Stimulated activated CD4-positive, alpha-beta T cell treated with anti-CD3 and anti-CD28 coated beads, Interleukin-4, amount 100 ng/mL, for 24 hours (primary cell): Measurements from ENCODE around the gene FANK1.
"Not testable (repeated sequence)": the region's sequence is repeated elsewhere in the genome, so short reads cannot be mapped to it uniquely, and the experiment has no call there.

Experiments used
- DNase-seq: peaks from one replicate; pipeline ENCODE4 v3.0.0-alpha.2; 2020

The FANK1 gene, protein sequence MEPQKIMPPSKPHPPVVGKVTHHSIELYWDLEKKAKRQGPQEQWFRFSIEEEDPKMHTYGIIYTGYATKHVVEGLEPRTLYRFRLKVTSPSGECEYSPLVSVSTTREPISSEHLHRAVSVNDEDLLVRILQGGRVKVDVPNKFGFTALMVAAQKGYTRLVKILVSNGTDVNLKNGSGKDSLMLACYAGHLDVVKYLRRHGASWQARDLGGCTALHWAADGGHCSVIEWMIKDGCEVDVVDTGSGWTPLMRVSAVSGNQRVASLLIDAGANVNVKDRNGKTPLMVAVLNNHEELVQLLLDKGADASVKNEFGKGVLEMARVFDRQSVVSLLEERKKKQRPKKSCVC

DNA sequence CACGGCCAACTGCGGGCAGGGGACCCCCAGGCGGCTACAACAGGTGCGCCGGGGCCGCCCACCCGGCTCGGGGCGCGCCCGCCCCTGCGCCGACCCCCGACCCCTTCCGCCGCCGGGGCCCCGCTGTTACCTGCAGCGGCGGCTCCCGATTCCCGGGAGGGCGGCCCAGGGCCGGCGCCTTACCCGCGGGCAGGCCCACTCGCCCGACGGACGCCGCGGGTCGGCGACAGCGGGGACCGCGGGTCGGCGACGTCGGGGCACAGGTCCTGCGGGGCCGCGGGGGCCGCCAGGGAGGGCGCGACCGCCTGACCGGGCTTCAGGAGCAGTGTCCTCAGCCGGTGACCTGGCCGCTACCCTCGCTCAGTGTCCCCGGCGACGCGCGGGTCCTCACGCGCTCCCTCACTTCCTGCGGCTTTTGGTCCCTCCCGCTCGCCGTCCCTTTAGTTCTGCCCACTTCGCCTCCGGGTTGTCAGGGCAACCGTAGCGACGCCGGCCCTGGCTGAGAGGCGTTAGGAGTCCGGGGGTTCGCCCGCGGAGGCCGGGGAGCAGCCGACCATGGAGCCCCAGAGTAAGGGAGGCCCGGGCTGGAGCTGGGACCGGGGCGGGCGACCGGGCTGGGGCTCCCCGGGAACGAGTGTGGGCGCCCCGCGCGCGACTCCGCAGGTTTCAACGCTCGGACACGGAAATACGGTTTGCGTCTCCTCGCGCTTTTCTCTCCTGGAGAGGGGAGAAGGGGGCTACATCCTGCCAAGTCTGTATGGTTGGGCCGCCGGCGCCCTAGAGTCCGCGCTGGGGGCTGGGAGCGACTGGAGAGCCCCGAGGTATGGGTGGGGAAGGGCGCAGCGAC is at the start of gene FANK1:
TSS of gene FANK1 (plus strand) at position 477 of the 847 bp plus-strand sequence. CDS start at position 556, 79 bp downstream.
- peak; percentile 83 for DNase-seq

DNA sequence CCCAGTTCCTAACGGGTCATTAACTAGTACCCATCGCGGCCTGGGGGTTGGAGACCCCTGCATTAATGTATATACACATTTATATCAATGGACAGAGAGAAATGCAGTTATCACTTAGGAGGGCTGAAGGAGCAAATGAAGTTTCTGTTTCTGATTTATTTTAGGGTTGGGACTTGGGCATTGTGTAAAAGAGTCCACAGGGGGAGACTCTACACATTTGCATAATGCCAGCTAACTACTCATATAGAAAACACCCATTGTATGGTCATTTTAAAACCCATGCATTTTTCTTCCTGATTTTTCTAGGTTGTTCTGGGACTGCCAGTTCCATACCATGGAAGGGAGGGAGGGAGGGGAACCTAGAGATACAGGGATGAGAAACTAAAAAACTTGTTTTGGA is 49.5 kb upstream of the FANK1 start:
- no peak for DNase-seq

DNA sequence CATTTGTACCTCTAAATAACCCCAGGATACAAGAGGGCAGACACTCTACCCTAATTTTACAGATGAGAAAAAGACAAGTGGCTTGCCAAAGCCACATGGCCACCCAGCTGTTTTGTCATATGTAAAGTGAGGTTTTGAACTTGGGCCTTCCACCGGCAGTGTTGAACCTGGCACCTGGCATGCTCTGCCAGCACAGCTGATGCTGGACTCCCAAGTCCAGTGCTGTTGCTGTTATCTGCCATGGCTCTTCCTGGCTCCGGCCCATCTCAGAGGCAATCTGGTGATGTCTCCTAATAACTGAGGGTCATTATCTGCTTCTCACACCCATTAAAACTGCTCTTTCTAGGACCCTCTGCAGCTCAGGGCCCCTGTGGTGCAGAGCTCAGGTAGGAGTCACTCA is 48.0 kb upstream of the FANK1 start:
- DNase-seq: no peak

DNA sequence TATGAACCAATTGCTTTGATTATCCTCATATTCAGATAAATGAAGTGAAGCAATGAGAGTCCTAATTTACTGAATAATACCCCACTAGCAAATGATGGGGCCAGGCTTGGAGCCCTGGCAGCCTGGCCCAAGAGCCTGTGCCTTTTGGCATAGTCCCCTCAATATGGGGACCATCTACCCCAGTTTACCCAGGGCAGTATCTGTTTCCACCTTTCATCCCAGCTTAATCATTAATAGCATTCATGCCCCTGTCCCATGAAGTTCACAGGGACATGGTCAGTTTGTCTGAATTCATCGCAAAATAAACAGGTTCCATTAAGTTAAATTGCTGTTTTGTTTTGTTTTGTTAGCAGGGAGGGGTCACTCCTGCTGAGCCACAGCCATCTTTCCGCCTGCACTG is 47.5 kb upstream of the FANK1 start:
- DNase-seq: no peak

DNA sequence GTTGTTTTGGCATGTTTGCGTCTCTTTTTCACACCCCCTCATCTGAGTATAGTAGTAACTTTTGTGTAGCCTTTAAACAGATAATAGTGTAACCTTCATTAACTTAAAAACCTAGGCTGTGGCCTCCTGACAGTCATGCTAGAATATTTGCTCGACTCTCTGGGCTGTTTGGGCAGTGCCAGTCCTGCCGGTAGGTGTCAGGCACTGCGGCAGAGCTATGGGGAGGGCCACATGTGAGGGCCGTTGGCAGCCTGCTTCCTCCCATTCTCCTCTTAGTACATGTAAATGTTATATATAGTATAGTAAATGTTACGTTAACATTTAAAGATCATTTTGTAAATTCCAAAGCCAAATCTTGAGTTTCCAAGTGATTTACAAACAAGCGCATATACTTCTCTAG is 46.9 kb upstream of the FANK1 start:
- no peak for DNase-seq

DNA sequence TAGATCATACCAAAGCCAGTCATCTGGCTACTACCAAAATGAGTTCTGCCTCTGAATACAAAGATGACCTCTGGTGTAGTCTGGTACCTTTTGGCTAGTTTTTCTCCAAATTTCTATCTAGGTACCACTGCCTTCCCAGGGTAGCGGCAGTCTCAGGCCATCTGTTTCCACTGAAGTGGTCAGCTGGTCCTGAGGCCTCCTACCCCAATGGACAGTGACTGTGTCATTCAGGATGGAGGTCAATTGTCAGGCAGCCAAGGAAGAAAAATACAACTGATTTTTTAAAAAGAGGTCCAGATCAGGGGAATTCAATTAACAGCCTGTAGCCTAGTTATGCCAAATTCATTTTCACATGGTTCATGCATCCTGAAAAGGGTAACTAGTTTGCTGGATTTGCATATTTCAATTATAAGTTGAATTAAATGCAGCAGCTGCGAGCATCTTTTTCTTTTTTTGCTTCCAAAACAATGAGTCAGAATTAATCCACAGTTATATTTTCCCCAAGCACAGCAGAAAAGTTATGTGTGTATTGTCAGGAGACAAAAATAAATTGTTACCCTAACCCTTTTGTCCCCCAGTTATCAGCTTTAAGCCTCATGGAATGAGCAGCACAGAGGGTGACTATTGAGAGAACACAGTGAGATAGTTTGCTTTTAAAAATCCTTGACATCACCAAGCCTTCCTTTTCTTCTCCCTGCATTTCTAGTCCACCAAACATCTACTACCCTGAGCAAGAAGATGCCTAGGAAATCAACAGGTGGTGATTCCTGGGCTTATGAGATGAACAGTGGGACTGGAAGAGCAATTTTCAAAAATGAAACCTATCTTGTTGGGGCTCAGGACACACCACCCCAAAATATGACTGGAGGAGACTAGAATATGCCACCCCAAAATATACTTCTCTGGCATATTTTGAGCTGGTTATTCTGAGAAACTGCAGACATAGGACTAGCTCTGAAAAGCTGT is 45.3 kb upstream of the FANK1 start:
- DNase-seq: no peak

DNA sequence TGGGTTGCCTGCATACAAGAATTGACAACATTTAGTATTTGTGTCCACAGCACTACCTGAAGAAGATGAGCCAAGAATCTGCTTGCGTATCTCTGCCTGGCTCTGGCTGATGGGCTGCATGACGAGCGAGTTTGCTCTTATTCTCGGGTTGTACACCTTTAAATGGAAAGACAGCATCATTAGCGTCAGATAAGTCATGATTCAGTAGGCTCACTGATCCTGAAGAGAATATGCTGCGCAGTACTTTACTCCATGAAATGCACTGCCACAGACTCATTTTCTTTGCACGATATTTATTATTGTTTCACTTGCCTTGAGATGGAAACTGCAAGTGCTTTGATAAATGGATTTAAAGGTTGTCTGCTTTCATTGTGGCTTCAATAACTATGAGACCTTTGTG is 43.9 kb upstream of the FANK1 start:
- no peak for DNase-seq

DNA sequence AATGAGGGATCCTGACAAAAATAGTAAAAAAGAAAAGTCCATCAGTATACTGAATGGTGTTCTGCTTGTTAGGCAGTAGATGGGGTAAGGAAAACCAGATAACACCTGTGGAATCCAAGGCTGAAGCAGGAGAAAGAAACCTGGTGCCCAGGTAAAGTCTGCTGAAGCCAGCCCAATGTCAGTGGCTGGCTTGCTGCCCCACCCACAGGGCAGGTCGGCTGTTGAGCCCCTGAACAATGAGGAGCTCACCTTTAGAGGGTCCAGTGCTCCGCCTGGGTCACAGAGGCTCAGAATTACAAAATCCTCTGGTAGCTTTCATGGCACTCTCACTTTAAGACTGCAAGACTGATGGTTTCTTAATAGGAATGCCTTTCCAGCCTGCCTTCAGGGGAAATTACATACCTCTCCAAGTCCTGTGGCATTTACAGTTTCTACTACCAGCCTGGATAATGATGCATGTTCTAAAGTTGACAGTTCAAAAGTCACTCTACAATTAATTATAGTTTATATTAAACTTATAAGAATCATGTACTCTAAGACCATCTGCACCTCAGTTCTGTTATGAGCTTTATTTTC is 39.1 kb upstream of the FANK1 start:
- no peak for DNase-seq

DNA sequence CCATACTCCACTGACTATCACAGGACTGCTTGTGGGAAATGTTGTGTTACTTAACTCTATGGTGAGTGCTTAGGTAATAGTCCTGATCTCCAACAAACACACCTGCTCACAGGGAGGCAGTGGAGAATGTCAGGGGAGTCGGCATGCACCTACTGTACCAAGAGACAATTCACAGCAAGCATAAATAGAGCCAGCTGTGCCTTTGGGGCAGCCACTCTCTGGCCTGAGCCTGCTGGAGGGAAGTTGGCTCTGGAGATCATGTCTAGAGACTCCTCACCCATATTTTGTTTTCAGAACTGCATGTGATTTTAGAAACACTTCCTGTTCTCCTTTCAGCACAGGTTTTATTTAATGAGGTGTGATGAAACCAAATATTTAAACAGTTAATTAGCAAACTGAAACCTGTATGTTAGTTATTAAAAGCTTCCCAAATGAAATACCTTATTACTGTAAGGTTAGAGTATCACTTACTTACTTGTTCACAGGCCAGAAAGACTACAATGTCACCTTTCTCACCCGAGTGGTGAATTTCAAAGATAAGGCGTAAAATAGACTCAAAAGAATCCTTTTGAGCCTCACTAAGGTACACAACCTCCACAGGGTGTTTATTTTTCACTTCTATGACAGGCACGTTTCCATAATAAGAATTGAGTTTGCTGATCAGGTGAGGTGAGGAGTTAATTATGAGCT is 37.1 kb upstream of the FANK1 start:
- no peak for DNase-seq

DNA sequence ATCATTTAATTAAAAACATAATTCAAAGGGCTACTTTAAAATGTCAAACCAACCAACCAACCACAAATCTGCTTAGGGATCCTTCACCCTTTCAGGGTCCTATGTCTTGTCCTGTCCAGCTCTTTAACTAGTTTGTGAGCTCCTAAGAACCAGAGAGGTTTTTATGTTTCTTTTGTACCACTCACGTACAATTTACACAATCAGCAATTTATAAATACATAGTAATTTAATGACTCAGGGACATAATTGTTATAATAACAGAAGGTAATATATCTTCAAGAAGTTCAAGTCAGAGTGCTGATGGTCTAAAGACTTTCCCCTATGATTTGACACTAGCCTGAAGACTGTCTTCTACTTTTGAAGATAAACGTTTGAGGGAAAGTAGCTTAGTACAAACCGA is 31.2 kb upstream of the FANK1 start:
- no peak for DNase-seq

DNA sequence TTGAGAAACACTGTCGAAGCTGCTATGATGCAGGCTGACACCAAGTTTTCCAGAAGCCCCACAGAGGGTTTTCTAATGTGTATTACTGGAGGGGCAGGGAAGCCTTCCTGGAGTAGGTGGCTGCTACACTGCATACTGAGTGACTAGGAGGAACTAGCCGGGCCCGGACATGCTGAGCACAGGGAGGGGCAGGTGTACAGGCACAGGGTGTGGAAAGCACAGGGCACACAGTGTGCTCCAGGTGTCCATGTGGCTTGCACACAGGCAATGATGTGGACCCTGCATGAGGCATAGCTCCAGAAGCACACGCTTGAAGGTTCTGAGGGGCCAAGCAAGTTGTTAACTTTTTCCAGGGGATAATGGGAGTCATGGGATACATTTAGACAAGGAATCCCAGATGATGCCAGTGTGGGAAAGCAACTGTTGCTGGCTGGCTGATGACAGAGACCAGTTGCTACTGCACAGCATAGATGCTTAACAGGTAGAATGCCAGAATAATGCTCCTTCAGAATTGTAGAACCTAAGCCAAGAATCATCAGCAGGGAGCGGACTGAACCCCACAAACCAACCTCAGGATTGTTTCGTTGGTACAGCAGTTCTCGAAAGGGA is 29.8 kb upstream of the FANK1 start:
- no peak for DNase-seq

DNA sequence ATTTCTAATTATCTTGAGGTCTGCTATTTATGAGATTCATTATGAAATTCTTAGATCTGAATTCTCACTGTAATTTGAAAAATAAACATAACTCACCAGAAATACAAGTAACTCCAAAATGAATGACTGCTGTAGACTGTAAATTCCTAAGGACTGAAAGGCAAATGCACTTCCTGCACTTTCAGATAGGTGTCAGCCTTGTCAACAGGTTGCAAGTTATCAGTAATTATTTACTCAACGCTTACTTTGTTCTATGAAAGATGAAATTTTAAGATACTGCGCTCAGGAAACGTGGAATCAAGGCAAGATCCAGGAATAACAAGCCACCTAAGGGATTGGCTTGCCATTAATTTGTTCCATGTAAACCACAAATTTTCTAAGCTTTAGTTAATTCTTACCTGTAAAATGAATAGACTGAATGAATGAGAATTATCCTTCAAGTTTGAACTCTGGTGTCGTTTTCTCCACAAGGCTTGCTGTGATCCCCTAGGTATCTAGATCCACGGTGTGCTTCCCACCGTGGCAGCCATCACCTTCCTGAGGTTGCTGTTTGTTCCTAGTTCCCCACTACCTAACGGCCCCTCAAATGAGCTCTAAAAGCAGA is 27.9 kb upstream of the FANK1 start:
- DNase-seq: peak; percentile 39

DNA sequence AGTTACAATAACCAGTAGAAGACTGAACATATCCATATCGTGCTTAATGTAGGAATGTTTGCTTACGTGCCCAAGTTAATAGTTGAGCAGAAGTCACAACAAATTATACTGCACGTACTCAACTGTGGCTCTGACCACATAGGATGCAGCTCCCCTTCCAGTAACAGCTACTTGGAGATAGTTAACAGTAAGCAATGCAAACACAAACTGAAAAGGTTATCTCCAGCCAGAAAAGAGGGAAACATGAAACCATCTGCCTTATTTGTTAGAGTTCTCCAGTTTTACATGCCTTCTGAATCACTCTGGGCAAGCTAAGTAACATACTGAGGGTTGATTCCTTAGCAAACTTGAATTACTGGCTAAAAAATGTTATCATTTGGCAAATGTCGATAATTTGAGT is 25.0 kb upstream of the FANK1 start:
- DNase-seq: no peak

DNA sequence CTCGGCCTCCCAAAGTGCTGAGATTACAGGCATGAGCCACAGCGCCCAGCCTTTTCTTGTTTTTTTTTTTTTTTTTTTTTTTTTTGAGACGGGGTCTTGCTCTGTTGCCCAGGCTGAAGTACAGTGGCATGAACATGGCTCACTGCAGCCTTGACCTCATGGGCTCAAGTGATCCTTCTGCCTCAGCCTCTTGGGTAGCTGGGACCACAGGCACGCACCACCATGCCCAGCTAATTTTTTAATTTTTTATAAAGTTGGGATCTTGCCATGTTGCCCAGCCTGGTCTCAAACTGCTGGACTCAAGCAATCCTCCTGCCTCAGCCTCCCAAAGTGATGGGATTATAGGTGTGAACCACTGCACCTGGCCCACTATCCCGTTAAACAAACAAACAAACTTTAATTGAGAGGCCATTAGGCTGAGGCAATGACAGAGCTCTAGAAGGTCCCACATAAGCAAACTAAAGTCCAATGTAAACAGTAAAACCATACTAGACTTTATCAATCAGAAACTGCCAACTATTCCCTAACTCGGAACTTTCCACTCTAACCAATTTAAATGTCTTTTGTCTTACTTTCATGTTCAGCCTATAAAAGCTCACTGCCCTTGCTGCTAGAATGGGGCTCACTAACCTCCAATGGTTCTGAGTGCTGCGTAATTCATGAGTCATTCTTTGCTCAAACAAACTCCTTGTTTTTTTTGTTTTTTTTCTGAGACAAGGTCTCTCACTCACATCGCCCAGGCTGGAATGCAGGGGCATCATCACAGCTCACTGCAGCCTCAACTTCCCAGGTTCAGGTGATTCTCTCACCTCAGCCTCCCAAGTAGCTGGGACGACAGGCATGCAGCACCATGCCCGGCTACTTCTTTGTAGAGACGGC is 17.2 kb upstream of the FANK1 start:
- no peak for DNase-seq

DNA sequence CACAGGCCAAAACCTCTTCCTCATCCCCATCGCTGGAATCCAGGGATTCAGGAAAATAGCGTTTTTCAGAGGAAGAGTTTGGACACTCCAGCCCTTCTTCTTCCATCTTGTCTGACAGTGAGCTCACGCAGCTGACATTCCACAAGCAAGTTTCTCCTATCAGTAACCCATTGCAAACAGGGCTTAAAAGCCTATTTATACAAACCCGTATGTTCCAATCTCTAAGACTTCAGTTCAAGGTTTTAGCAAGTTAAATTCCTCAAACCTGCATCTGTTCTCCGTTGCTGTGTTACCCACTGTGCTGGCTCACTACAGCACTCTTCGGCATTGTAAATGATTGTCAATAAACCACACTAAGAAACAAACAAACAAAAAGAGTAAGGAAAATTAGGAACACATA is 15.6 kb upstream of the FANK1 start:
- no peak for DNase-seq

DNA sequence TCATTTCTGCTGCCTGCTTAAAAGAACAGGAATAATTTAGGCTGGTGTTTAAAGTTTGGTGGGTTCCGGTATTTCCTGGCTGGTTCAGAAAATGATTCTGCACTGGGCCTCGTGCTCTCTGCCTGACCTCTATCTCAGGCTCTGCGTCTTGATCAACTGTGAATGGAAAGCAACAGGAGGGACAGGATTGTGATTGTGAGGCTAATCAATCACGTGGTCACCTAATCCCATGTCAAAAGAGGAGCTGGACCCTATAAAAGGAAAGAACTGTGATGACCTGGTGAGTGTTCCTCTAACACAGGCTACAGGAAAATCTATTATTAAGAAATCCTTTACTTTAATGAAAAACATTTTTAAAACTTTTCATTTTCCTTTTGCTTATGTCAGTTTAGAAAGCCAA is 15.2 kb upstream of the FANK1 start, which contains the start of gene DHX32:
TSS of gene DHX32 (minus strand) at position 101 of the 400 bp plus-strand sequence. CDS start 468 bp downstream, outside the sequence.
- no peak for DNase-seq

DNA sequence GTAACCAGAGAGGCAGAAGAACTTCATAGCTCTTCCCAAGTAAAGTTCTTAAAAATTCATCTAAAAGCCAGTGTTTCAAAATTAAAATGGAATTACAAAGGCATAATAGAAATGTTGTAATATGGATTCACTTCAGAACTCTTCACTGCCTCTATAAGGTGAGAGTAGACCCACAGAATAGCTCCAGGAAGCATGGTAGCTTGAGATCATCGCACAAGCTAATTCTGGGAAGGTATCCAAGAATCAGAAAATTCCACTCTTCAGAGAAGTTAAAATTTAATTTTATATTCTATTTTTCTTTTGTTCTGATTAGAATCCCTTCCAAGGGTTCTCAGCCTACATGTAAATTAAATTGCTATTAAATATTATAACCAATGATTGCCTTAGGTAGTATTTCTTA is 13.8 kb upstream of the FANK1 start:
- DNase-seq: no peak

DNA sequence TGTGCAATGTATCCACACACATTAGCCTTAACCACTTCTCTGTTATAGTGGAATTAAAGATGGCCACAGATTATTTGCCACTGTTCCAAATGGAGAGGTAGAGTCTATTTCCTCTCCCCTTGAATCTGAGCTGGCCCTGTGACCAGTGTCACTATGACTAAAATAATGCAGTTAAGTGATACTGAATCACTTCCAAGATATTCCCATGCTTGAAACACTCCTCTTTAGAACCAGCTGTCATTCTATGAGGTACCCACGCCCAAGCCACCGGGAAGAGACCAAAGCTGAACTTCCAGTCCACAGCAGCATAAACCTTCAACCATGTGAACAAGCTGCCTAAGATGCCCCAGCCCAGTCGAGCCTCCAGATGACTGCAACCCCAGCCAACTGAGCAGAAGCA is 13.2 kb upstream of the FANK1 start:
- DNase-seq: no peak

DNA sequence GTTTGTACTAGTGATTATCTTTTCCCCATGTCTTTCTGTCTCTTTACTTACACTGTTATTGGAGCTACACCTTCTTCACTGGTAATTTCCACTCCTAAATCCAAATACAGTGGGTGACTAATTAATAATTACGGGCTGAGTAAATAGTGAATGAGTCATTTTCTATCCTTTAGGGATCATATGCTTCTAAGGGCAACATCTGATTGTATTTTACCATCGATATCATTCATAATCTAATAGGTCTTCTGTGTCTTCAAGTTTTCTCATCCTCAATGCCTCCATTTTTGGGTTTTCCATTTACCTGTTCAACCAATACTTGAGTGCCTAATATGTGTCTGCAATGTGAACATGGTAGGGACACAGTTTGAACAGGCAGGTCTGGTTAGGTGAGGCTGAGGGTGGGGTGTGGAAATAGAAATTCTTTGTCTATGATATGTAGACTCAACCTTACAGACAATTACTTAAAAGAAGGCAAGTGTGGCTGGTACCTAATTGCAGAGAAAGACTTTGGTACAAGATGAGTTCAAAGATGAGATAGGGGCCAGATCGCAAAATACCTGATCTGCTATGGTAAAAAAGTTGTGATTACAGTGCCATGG is 9.4 kb upstream of the FANK1 start:
- DNase-seq: no peak

DNA sequence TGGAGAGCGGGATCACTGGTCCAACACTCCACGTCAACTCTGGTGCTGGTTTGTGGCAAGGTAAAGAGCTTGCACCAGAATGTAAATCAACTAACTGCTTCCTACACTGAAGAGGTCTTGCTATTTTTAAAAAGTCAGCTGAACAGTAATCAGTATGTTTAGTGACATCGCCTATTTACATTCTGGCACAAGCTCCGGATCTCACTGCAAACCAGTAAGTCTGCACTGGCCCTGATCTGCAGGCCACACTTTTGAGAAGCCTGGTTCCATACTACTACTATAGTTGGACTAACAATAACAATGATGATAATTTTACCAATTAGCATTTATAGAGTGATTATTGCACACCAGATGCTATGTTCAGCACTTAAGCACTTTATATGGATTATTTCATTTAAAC is 6.9 kb upstream of the FANK1 start:
- DNase-seq: not testable (repeated sequence)
